Esophagus muscularis mucosa (tissue), 3 donors: ENCODE results near the gene GXYLT1.

ENCODE experiments used
- CTCF ChIP-seq, 3 experiments: fragments of 200-600 bp in 2 of 3; fragments of 450-650 bp in 1 of 3; sonication (generic) in 2 of 3; IDR thresholded peaks; one replicate each; pipeline ENCODE4 v1.5.1; 2017 to 2019; ENCODE audit warnings: antibody characterized with exemption in 3 of 3, mild to moderate bottlenecking in 2 of 3, moderate library complexity in 1 of 3
- POLR2A ChIP-seq: fragments of 450-650 bp; IDR thresholded peaks from one replicate; pipeline ENCODE4 v1.6.1; 2017; ENCODE audit warnings: antibody characterized with exemption, moderate library complexity, mild to moderate bottlenecking, low read depth
- POLR2AphosphoS5 ChIP-seq, 2 donors: sonication (generic); formaldehyde crosslinking; IDR thresholded peaks; one replicate each; pipeline ENCODE4 v1.6.1; 2017; ENCODE audit warnings: antibody characterized with exemption in 2 of 2

- no peak for TF ChIP-seq CTCF (IDR thresholded peaks at IDR 0.05)
- no peak for TF ChIP-seq POLR2A
- TF ChIP-seq POLR2AphosphoS5 (IDR thresholded peaks at IDR 0.05) = no peak
Observed at GRCh38 chr12:42102720-42103119, 42.0 kb downstream of the GXYLT1 start.
